ENCODE measurements around the gene HTR1B. TPM values are rescaled to one million over a fixed set of nuclear protein-coding genes. Genes with fewer than 3 reads are reported as not detected.

The HTR1B gene
- total RNA-seq, 1 donor: under 0.01 TPM

- TF ChIP-seq CTCF (IDR thresholded peaks at IDR 0.05; ENCODE audit: insufficient read depth, low read length): no peak
- no peak for DNase-seq (ENCODE audit: low read depth)
- H3K4me3 ChIP-seq (ENCODE audit: low read depth, low read length): no peak overlapping the region
These were observed 19.7 kb upstream of the HTR1B start for GRCh38 chr6:77482981-77483380.

GRCh38 chr6:77474973-77475372 is 11.7 kb upstream of the HTR1B start:
- no peak overlapping the region for H3K4me3 ChIP-seq (ENCODE audit: low read depth, low read length)
- no peak for DNase-seq (ENCODE audit: low read depth)
- TF ChIP-seq CTCF (IDR thresholded peaks at IDR 0.05; ENCODE audit: insufficient read depth, low read length): no peak

- TF ChIP-seq CTCF (IDR thresholded peaks at IDR 0.05; ENCODE audit: insufficient read depth, low read length): no peak
- peak overlapping the region; percentile 39 for H3K4me3 ChIP-seq (ENCODE audit: low read depth, low read length)
- no peak for DNase-seq (ENCODE audit: low read depth)
These were observed 11.1 kb upstream of the HTR1B start for GRCh38 chr6:77474286-77474956.

DNA sequence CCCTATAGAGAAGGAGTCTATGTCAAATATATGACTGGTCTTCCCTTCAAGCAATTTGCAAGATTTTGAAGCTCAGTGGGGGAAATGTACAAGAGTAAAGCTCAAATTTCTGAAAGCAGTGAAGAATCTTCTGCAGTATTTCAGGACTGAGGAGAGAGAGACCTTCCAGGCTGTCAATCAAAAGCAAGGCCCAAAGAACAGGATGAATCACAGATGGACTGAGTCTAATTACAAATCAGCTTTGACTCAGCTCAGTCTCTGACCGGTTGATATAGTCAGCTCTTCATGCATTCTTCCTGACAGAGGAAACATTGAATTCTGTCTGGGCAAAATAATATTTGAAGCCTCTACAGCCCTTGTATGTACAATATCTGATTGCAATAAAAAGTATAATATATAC is 7.7 kb upstream of the HTR1B start:
- no peak for DNase-seq (ENCODE audit: low read depth)
- TF ChIP-seq CTCF (IDR thresholded peaks at IDR 0.05; ENCODE audit: insufficient read depth, low read length): no peak
- H3K4me3 ChIP-seq (ENCODE audit: low read depth, low read length): no peak overlapping the region

GRCh38 chr6:77468939-77469338 is 5.6 kb upstream of the HTR1B start:
- no peak for DNase-seq (ENCODE audit: low read depth)
- TF ChIP-seq CTCF (IDR thresholded peaks at IDR 0.05; ENCODE audit: insufficient read depth, low read length): no peak
- no peak overlapping the region for H3K4me3 ChIP-seq (ENCODE audit: low read depth, low read length)

DNA sequence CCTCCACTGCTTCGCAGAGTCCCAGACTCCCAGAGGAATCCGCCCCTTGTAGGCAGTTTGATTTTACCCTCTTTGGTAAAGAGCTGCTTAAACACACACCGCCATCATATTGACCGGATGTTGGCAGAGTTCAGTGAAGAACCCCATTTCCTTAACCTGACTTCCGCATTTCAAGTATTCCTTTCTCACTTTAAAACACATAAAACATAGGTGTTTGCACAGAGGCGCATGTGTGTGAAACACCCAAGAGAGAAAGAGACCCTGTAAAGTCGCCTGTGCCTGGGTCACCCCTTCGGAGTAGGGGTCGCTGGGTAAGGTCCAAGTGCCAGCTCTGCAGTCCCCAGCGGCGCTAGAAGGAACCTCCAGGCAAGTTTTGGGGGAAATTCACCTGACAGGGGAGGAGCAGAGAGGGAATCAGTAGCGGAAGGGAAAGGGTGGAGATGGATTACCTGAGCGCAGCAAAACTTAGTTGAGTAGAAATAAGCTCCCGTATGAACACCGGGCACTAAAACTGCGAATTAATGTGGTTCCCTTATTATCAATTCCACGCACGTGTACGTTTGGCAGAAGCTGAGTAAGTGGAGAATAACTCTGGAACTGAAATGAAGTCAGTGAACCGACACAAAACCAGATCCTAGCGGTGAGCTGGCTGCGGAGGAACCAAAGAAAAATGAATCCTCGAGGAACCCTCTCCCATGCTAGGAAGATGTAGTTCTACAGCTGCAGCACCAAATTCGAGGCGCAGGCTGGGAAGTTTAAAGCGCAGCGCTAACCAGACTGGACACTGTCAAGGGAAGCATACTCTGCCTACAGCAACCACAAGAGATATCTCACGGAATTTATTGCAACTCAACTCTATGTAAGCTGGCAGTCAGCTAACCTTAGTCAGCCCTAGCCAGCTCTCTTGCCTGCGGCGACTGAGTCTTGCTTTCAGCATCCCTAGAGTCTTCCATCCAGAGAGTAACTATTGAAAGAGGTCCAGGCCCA is 3.5 kb upstream of the HTR1B start:
- TF ChIP-seq CTCF (IDR thresholded peaks at IDR 0.05; ENCODE audit: insufficient read depth, low read length): peak; percentile 24
- H3K4me3 ChIP-seq (ENCODE audit: low read depth, low read length): peak overlapping the region; percentile 65
- DNase-seq (ENCODE audit: low read depth): peak; percentile 27

Data from fibroblast of the aortic adventitia (primary cell).